A549 (cell line): ENCODE results near the gene GCNT2. TPM values are rescaled to one million over a fixed set of nuclear protein-coding genes. Genes with fewer than 3 reads are reported as not detected.

ENCODE experiments used
- ATAC-seq, 2 experiments: fragments of 200-7000 bp in 1 of 2; fragments of >200 bp in 1 of 2; cut with Nextera tagmentation in 1 of 2; cut with Tn5 transposase in 1 of 2; 3 replicates each; pipeline versions ENCODE4 v1.8.0 to v1.9.1; 2018 to 2020; ENCODE audit warnings: mild to moderate bottlenecking in 1 of 2, moderate library complexity in 1 of 2
- CTCF ChIA-PET: fragments of 300-600 bp; sonication (Branson Sonifier 250); formaldehyde crosslinking; extraction: SDS; loops from one replicate; lab custom pipeline; 2021; ENCODE audit warnings: antibody characterized with exemption, inconsistent platforms; lab: Yijun Ruan, JAX
- POLR2A ChIA-PET: fragments of 350-600 bp; formaldehyde crosslinking; extraction: SDS; loops from one replicate; lab custom pipeline; 2021; ENCODE audit warnings: antibody characterized with exemption, inconsistent platforms; lab: Yijun Ruan, JAX
- DNase-seq, 2 experiments: peaks; one replicate each; pipeline versions ENCODE4 v3.0.0 to v3.0.0-alpha.2; 2011 to 2016; ENCODE audit warnings: low read depth in 1 of 2, low spot score in 1 of 2
- FAIRE-seq: peaks from 2 replicates; lab custom pipeline; 2011; peaks lifted over from hg19 to GRCh38; lab: Jason Lieb, UNC
- H3K27ac ChIP-seq, 2 experiments: fragments of >200 bp; sonication (Bioruptor Twin); formaldehyde crosslinking; 3 replicates each; pipeline ENCODE4 v1.5.1; 2016 to 2017
- H3K4me1 ChIP-seq: fragments of >200 bp; sonication (Bioruptor Twin); formaldehyde crosslinking; 3 replicates; pipeline ENCODE4 v1.6.1; 2016
- H3K4me2 ChIP-seq: fragments of >200 bp; sonication (Bioruptor Twin); formaldehyde crosslinking; 3 replicates; pipeline ENCODE4 v1.6.1; 2016
- H3K4me3 ChIP-seq: fragments of >200 bp; sonication (Bioruptor Twin); formaldehyde crosslinking; 3 replicates; pipeline ENCODE4 v1.5.1; 2016
- H3K9me3 ChIP-seq: fragments of >200 bp; sonication (Bioruptor Twin); formaldehyde crosslinking; 3 replicates; pipeline ENCODE4 v1.6.1; 2016
- BCL3 ChIP-seq: fragments of >200 bp; sonication (Bioruptor Twin); formaldehyde crosslinking; IDR thresholded peaks from 3 replicates; pipeline ENCODE4 v1.6.1; 2016
- CBX2 ChIP-seq: fragments of 200-600 bp; sonication (generic); IDR thresholded peaks from 2 replicates; pipeline ENCODE4 v1.6.1; 2016; ENCODE audit warnings: low read depth, mild to moderate bottlenecking, borderline replicate concordance
- CTCF ChIP-seq: fragments of >200 bp; sonication (Bioruptor Twin); formaldehyde crosslinking; IDR thresholded peaks from 3 replicates; pipeline ENCODE4 v1.5.1; 2016
- E2F6 ChIP-seq: IDR thresholded peaks from 2 replicates; pipeline ENCODE4 v1.6.1; 2012; ENCODE audit warnings: low read depth, borderline replicate concordance
- EHF ChIP-seq: fragments of 250-450 bp; sonication (Bioruptor Pico); IDR thresholded peaks from 2 replicates; pipeline ENCODE4 v1.5.0; 2020; ENCODE audit warnings: mild to moderate bottlenecking
- ELK1 ChIP-seq: fragments of 150-350 bp; IDR thresholded peaks from 2 replicates; pipeline ENCODE4 v1.6.1; 2014; ENCODE audit warnings: low read depth, mild to moderate bottlenecking, low read length
- EP300 ChIP-seq, 2 experiments: fragments of >200 bp; sonication (Bioruptor Twin); formaldehyde crosslinking; IDR thresholded peaks; 2 replicates in 1 of 2; 3 replicates in 1 of 2; pipeline ENCODE4 v1.6.1; 2016 to 2017
- ESRRA ChIP-seq: fragments of 150-350 bp; IDR thresholded peaks from 2 replicates; pipeline ENCODE4 v1.6.1; 2014; ENCODE audit warnings: mild to moderate bottlenecking, low read length, borderline replicate concordance
- FOSB ChIP-seq: fragments of 250-450 bp; sonication (Bioruptor Pico); IDR thresholded peaks from 2 replicates; pipeline ENCODE4 v1.5.0; 2020; ENCODE audit warnings: mild to moderate bottlenecking, moderate library complexity
- FOXS1 ChIP-seq: fragments of 250-450 bp; sonication (Bioruptor Pico); IDR thresholded peaks from 2 replicates; pipeline ENCODE4 v1.5.0; 2020; ENCODE audit warnings: mild to moderate bottlenecking, moderate library complexity
- GATA3 ChIP-seq: IDR thresholded peaks from 2 replicates; pipeline ENCODE4 v1.6.1; 2012; ENCODE audit warnings: borderline replicate concordance
- HEYL ChIP-seq: fragments of 250-450 bp; sonication (Bioruptor Pico); IDR thresholded peaks from 2 replicates; pipeline ENCODE4 v1.8.0; 2021; ENCODE audit warnings: mild to moderate bottlenecking, moderate library complexity
- HOXB5 ChIP-seq: fragments of 250-450 bp; sonication (Bioruptor Pico); IDR thresholded peaks from 2 replicates; pipeline ENCODE4 v1.5.0; 2020; ENCODE audit warnings: mild to moderate bottlenecking, moderate library complexity
- JUN ChIP-seq, 2 experiments: fragments of >200 bp; sonication (Bioruptor Twin); formaldehyde crosslinking; IDR thresholded peaks; 2 replicates in 1 of 2; 3 replicates in 1 of 2; pipeline ENCODE4 v1.6.1; 2016 to 2017
- JUNB ChIP-seq: fragments of >200 bp; sonication (Bioruptor Twin); formaldehyde crosslinking; IDR thresholded peaks from 2 replicates; pipeline ENCODE4 v1.6.1; 2016
- MAFK ChIP-seq: fragments of 450-650 bp; IDR thresholded peaks from 2 replicates; pipeline ENCODE4 v1.6.1; 2014; ENCODE audit not compliant: partially characterized antibody
- MAX ChIP-seq: IDR thresholded peaks from 2 replicates; pipeline ENCODE4 v1.6.1; 2012
- MAZ ChIP-seq: fragments of 150-350 bp; IDR thresholded peaks from 2 replicates; pipeline ENCODE4 v1.6.1; 2014; ENCODE audit warnings: antibody characterized with exemption, low read depth, low read length, borderline replicate concordance
- NFE2L2 ChIP-seq: fragments of 150-350 bp; conservative IDR thresholded peaks from 2 replicates; pipeline ENCODE4 v1.6.1; 2014; ENCODE audit warnings: low read length
- PBX3 ChIP-seq: IDR thresholded peaks from 2 replicates; pipeline ENCODE4 v1.6.1; 2012
- POLR2A ChIP-seq: IDR thresholded peaks from 2 replicates; pipeline ENCODE4 v1.6.1; 2012; ENCODE audit warnings: mild to moderate bottlenecking, low read length
- RAD21 ChIP-seq, 2 experiments: fragments of >200 bp in 1 of 2; sonication (Bioruptor Twin) in 1 of 2; formaldehyde crosslinking in 1 of 2; IDR thresholded peaks in 1 of 2; conservative IDR thresholded peaks in 1 of 2; 2 replicates in 1 of 2; 3 replicates in 1 of 2; pipeline ENCODE4 v1.6.1; 2012 to 2018; ENCODE audit warnings: inconsistent platforms in 1 of 2
- RARB ChIP-seq: fragments of 250-450 bp; sonication (Bioruptor Pico); IDR thresholded peaks from 2 replicates; pipeline ENCODE4 v1.8.0; 2021; ENCODE audit warnings: mild to moderate bottlenecking, moderate library complexity
- RCOR1 ChIP-seq: fragments of 150-350 bp; IDR thresholded peaks from 2 replicates; pipeline ENCODE4 v1.6.1; 2014; ENCODE audit warnings: antibody characterized with exemption, low read length, low read depth
- RFX5 ChIP-seq: fragments of 450-650 bp; IDR thresholded peaks from 2 replicates; pipeline ENCODE4 v1.7.1; 2014; ENCODE audit warnings: antibody characterized with exemption, mild to moderate bottlenecking, moderate library complexity
- SREBF2 ChIP-seq: fragments of 450-650 bp; IDR thresholded peaks from 2 replicates; pipeline ENCODE4 v1.6.1; 2014; ENCODE audit warnings: mild to moderate bottlenecking, moderate library complexity
- USF2 ChIP-seq: fragments of 450-650 bp; IDR thresholded peaks from 2 replicates; pipeline ENCODE4 v1.6.1; 2014; ENCODE audit warnings: antibody characterized with exemption
- ZFP36 ChIP-seq: fragments of 450-650 bp; IDR thresholded peaks from 2 replicates; pipeline ENCODE4 v1.6.1; 2014; ENCODE audit warnings: borderline replicate concordance; ENCODE audit not compliant: partially characterized antibody
- WGBS: methylation state at CpG from one replicate; pipeline ENCODE4 v1.1.6; 2017; ENCODE audit errors: missing lambda C conversion rate; 5-methylcytosine and 5-hydroxymethylcytosine counted together
- polyA plus RNA-seq, 4 experiments: library from polyadenylated mRNA; depleted of rRNA in 3 of 4; stranded (reverse); fragments of >200 nt; fragmentation: RNase III in 1 of 4; extraction: RNeasy Plus Mini Kit Qiagen cat#74134 plus additional on column Dnase treatment in 1 of 4; gene quantifications; 2 replicates in 3 of 4; 3 replicates in 1 of 4; pipeline ENCODE4 v1.2.3, GENCODE V29; 2011 to 2017

Gene GCNT2
- polyA plus RNA-seq, 2 of the 4 experiments (the other 2 are of a cell fraction): 19.4 to 24.3 TPM

GRCh38 chr6:10514049-10514780 is 6.9 kb upstream of the GCNT2 start:
- Histone ChIP-seq H3K27ac (0 out of 6 replicates have a peak overlapping the region, but pooled peaks of 1 of the 2 experiments have one; percentile 39), H3K4me3 (no peak overlapping the region), H3K4me2 (no peak overlapping the region), H3K9me3 (no peaks in the 10 kb centered on the region), H3K4me1 (peaks cover 32% of the 10 kb centered on the region)
- no peak for TF ChIP-seq MAZ
- no peak for TF ChIP-seq FOXS1 (CRISPR knock-in tag)
- TF ChIP-seq CBX2: no peak
- TF ChIP-seq RAD21 (conservative IDR thresholded peaks at IDR 0.05 in 1 of 2, IDR thresholded peaks at IDR 0.05 in 1 of 2): no peak
- TF ChIP-seq EP300 (IDR thresholded peaks at IDR 0.05): no peak
- no peak for TF ChIP-seq EHF (CRISPR knock-in tag)
- no peak for TF ChIP-seq MAX
- TF ChIP-seq SREBF2: no peak
- TF ChIP-seq MAFK: no peak
- no peak for TF ChIP-seq JUN (IDR thresholded peaks at IDR 0.05)
- no peak for TF ChIP-seq PBX3
- no peak for TF ChIP-seq JUNB
- TF ChIP-seq ZFP36: no peak
- TF ChIP-seq POLR2A: no peak
- TF ChIP-seq GATA3: no peak
- TF ChIP-seq E2F6: no peak
- TF ChIP-seq RFX5: no peak
- TF ChIP-seq RCOR1: no peak
- no peak for TF ChIP-seq RARB (CRISPR knock-in tag)
- TF ChIP-seq BCL3: no peak
- WGBS: 87% methylated on average over 15 of the region's 15 CpGs
- ChIA-PET POLR2A (no interaction called here), CTCF (interaction anchor here (1.4 kb wide), 1 partner anchor 213 kb away, joined by 3 read pairs; no protein-coding TSS in a partner anchor)
- DNase-seq (no peak), ATAC-seq (no peak), FAIRE-seq (no peak)

- POLR2A ChIA-PET: no interaction called here
- H3K9me3 ChIP-seq: no peaks in the 10 kb centered on the region
- peaks cover 29% of the 10 kb centered on the region for H3K4me1 ChIP-seq
- no peak overlapping the region for H3K27ac ChIP-seq
- no peak overlapping the region for H3K4me2 ChIP-seq
- ATAC-seq (no peak), DNase-seq (no peak), FAIRE-seq (no peak)
- H3K4me3 ChIP-seq: no peak overlapping the region
- 77% methylated on average over 4 of the region's 4 CpGs for WGBS
- TF ChIP-seq JUNB: no peak
- TF ChIP-seq CTCF: no peak
- TF ChIP-seq USF2: no peak
- TF ChIP-seq HEYL (CRISPR knock-in tag): no peak
- no peak for TF ChIP-seq FOSB (CRISPR knock-in tag)
- TF ChIP-seq NFE2L2: no peak
- no peak for TF ChIP-seq ESRRA
- no peak for TF ChIP-seq HOXB5 (CRISPR knock-in tag)
- TF ChIP-seq ELK1: no peak
- TF ChIP-seq, all 56 proteins: peak for 0
- CTCF ChIA-PET: no interaction called here
These were observed 4.2 kb upstream of the GCNT2 start for GRCh38 chr6:10516953-10517352.
